H9 (cell line): ENCODE data around the gene ERVK3-1. TPM values are rescaled to one million over a fixed set of nuclear protein-coding genes. Genes with fewer than 3 reads are reported as not detected.

Source experiments
- DNase-seq: peaks from one replicate; pipeline ENCODE4 v3.0.0-alpha.2; 2017
- H2AFZ ChIP-seq: one replicate; pipeline ENCODE4 v1.6.1; 2013; ENCODE audit warnings: mild to moderate bottlenecking, low read length, control low read depth, moderate library complexity
- H2AK5ac ChIP-seq: 2 replicates; pipeline ENCODE4 v1.6.1; 2013; ENCODE audit warnings: low read length, control low read depth, mixed read lengths; ENCODE audit not compliant: insufficient read length
- H2BK120ac ChIP-seq: one replicate; pipeline ENCODE4 v1.6.1; 2013; ENCODE audit warnings: low read depth, mild to moderate bottlenecking, low read length, control low read depth, inconsistent platforms; ENCODE audit not compliant: poor library complexity, severe bottlenecking
- H2BK12ac ChIP-seq: 2 replicates; pipeline ENCODE4 v1.6.1; 2013; ENCODE audit warnings: low read length, control low read depth, mixed read lengths, low read depth; ENCODE audit not compliant: insufficient read length
- H2BK15ac ChIP-seq: 2 replicates; pipeline ENCODE4 v1.6.1; 2013; ENCODE audit warnings: low read depth, low read length, control low read depth
- H2BK20ac ChIP-seq: one replicate; pipeline ENCODE4 v1.6.1; 2013; ENCODE audit warnings: low read depth, mild to moderate bottlenecking, low read length, control low read depth, inconsistent platforms; ENCODE audit not compliant: poor library complexity, severe bottlenecking
- H2BK5ac ChIP-seq: 2 replicates; pipeline ENCODE4 v1.6.1; 2013; ENCODE audit warnings: low read length, control low read depth, mixed read lengths; ENCODE audit not compliant: insufficient read length
- H3K14ac ChIP-seq: 2 replicates; pipeline ENCODE4 v1.6.1; 2013; ENCODE audit warnings: low read length, control low read depth; ENCODE audit not compliant: insufficient read depth
- H3K18ac ChIP-seq: 2 replicates; pipeline ENCODE4 v1.6.1; 2013; ENCODE audit warnings: low read depth, mild to moderate bottlenecking, mixed read lengths, low read length, control low read depth; ENCODE audit not compliant: insufficient read length
- H3K23ac ChIP-seq: 2 replicates; pipeline ENCODE4 v1.6.1; 2013; ENCODE audit warnings: low read length, control low read depth, mixed read lengths, low read depth; ENCODE audit not compliant: insufficient read length
- H3K23me2 ChIP-seq: 2 replicates; pipeline ENCODE4 v1.6.1; 2013; ENCODE audit warnings: low read depth, mild to moderate bottlenecking, mixed read lengths, low read length, control low read depth; ENCODE audit not compliant: insufficient read length, poor library complexity, severe bottlenecking
- H3K27ac ChIP-seq: 2 replicates; pipeline ENCODE4 v1.5.1; 2013; ENCODE audit warnings: low read length, control low read depth, mixed read lengths, low read depth; ENCODE audit not compliant: insufficient read length
- H3K27me3 ChIP-seq: 2 replicates; pipeline ENCODE4 v1.6.1; 2013; ENCODE audit warnings: low read length, control low read depth, inconsistent platforms; ENCODE audit not compliant: insufficient read depth
- H3K4ac ChIP-seq: 2 replicates; pipeline ENCODE4 v1.6.1; 2013; ENCODE audit warnings: low read depth, mild to moderate bottlenecking, control low read depth, inconsistent platforms, low read length, moderate library complexity
- H3K4me1 ChIP-seq: 2 replicates; pipeline ENCODE4 v1.6.1; 2013; ENCODE audit warnings: low read length, control low read depth, inconsistent platforms; ENCODE audit not compliant: insufficient read depth
- H3K4me2 ChIP-seq: 2 replicates; pipeline ENCODE4 v1.6.1; 2013; ENCODE audit warnings: low read length, control low read depth, mixed read lengths; ENCODE audit not compliant: insufficient read length, insufficient read depth
- H3K56ac ChIP-seq: 2 replicates; pipeline ENCODE4 v1.6.1; 2013; ENCODE audit warnings: low read depth, mild to moderate bottlenecking, mixed read lengths, low read length, control low read depth; ENCODE audit not compliant: insufficient read length
- H3K79me1 ChIP-seq: 2 replicates; pipeline ENCODE4 v1.6.1; 2013; ENCODE audit warnings: low read depth, mild to moderate bottlenecking, moderate library complexity, low read length, control low read depth, inconsistent platforms; ENCODE audit not compliant: insufficient read depth, poor library complexity, severe bottlenecking
- H3K79me2 ChIP-seq: 2 replicates; pipeline ENCODE4 v1.6.1; 2013; ENCODE audit warnings: low read length, control low read depth, inconsistent platforms; ENCODE audit not compliant: insufficient read depth
- H3K9ac ChIP-seq: 2 replicates; pipeline ENCODE4 v1.6.1; 2013; ENCODE audit warnings: low read length, control low read depth, mixed read lengths; ENCODE audit not compliant: insufficient read length; ENCODE audit errors: extremely low read depth
- H3K9me3 ChIP-seq: one replicate; pipeline ENCODE4 v1.6.1; 2013; ENCODE audit warnings: low read depth, low read length, inconsistent platforms; ENCODE audit not compliant: control insufficient read depth
- H3T11ph ChIP-seq: one replicate; pipeline ENCODE4 v1.6.1; 2013; ENCODE audit warnings: mild to moderate bottlenecking, low read length, control low read depth, inconsistent platforms
- H4K20me1 ChIP-seq: one replicate; pipeline ENCODE4 v1.6.1; 2013; ENCODE audit not compliant: control insufficient read depth, insufficient read length, insufficient read depth
- H4K5ac ChIP-seq: 2 replicates; pipeline ENCODE4 v1.6.1; 2013; ENCODE audit warnings: low read depth, mild to moderate bottlenecking, mixed read lengths, low read length, control low read depth; ENCODE audit not compliant: insufficient read length
- H4K8ac ChIP-seq: replicated peaks from 2 replicates; pipeline ENCODE4 v1.6.1; 2013; ENCODE audit warnings: low read length, control low read depth, mixed read lengths, low read depth; ENCODE audit not compliant: insufficient read length
- H4K91ac ChIP-seq: 2 replicates; pipeline ENCODE4 v1.6.1; 2013; ENCODE audit warnings: low read depth, mild to moderate bottlenecking, moderate library complexity, mixed read lengths, low read length, control low read depth; ENCODE audit not compliant: insufficient read length
- H3K27ac Mint-ChIP-seq, 3 experiments: 2 replicates in 2 of 3; 3 replicates in 1 of 3; pipeline ENCODE4 v1.8.0; 2020 to 2021; ENCODE audit warnings: mixed read lengths in 3 of 3, mild to moderate bottlenecking in 1 of 3, moderate library complexity in 1 of 3
- H3K27me3 Mint-ChIP-seq: 2 replicates; pipeline ENCODE4 v1.8.0; 2021; ENCODE audit warnings: low read depth, mild to moderate bottlenecking, moderate library complexity, mixed read lengths
- H3K36me3 Mint-ChIP-seq, 3 experiments: 2 replicates in 2 of 3; 3 replicates in 1 of 3; pipeline ENCODE4 v1.8.0; 2020 to 2021; ENCODE audit warnings: low read depth in 3 of 3, mixed read lengths in 3 of 3; ENCODE audit not compliant: insufficient read depth in 1 of 3
- H3K4me1 Mint-ChIP-seq, 2 experiments: 2 replicates each; pipeline ENCODE4 v1.8.0; 2020; ENCODE audit warnings: mixed read lengths in 2 of 2
- H3K4me3 Mint-ChIP-seq, 2 experiments: 2 replicates in 1 of 2; 3 replicates in 1 of 2; pipeline ENCODE4 v1.8.0; 2020 to 2021; ENCODE audit warnings: mild to moderate bottlenecking in 2 of 2, mixed read lengths in 2 of 2, moderate library complexity in 1 of 2
- H3K9me3 Mint-ChIP-seq, 2 experiments: 2 replicates in 1 of 2; 3 replicates in 1 of 2; pipeline ENCODE4 v1.8.0; 2020; ENCODE audit warnings: mild to moderate bottlenecking in 2 of 2, mixed read lengths in 2 of 2, moderate library complexity in 1 of 2
- CTCF ChIP-seq: fragments of 200-600 bp; sonication (generic); conservative IDR thresholded peaks from 3 replicates; pipeline ENCODE4 v1.8.0; 2021; ENCODE audit warnings: antibody characterized with exemption, mild to moderate bottlenecking
- WGBS: extraction: QIAGEN DNeasy Blood & Tissue Kit; methylation state at CpG from one replicate; pipeline ENCODE4 v1.1.7; 2013; ENCODE audit warnings: missing lambda C conversion rate, low lambda C conversion rate, mixed read lengths; ENCODE audit not compliant: insufficient read length; ENCODE audit errors: extremely low coverage; 5-methylcytosine and 5-hydroxymethylcytosine counted together
- total RNA-seq: library from RNA; stranded (reverse); gene quantifications from 2 replicates; pipeline ENCODE4 v1.2.1, GENCODE V29; 2021

Gene ERVK3-1
- total RNA-seq, 1 experiment from 2014 or later = 43.7 TPM

GRCh38 chr19:58361900-58362271, 56.7 kb downstream of the ERVK3-1 start:
- H2BK12ac ChIP-seq = no peak overlapping the region
- peak overlapping the region; percentile 62 for H3K4me2 ChIP-seq
- no peaks in the 10 kb centered on the region for H3K9me3 ChIP-seq
- DNase-seq = no peak
- H3K14ac ChIP-seq = peak overlapping the region; percentile 92
- no peaks in the 10 kb centered on the region for H4K20me1 ChIP-seq
- peaks cover 5% of the 10 kb centered on the region for H3K23me2 ChIP-seq
- H3K23ac ChIP-seq = no peak overlapping the region
- no peaks in the 10 kb centered on the region for H3K27me3 ChIP-seq
- H3K18ac ChIP-seq = peak overlapping the region; percentile 83
- H2BK120ac ChIP-seq = no peak overlapping the region
- H3T11ph ChIP-seq = no peak overlapping the region
- no peak overlapping the region for H2BK5ac ChIP-seq
- no peak overlapping the region for H2AK5ac ChIP-seq
- H2BK20ac ChIP-seq = no peak overlapping the region
- TF ChIP-seq CTCF = no peak; the same call in 2 of the 3 replicates
- no peaks in the 10 kb centered on the region for H3K79me2 ChIP-seq
- H3K4ac ChIP-seq = no peak overlapping the region
- no peaks in the 10 kb centered on the region for H3K79me1 ChIP-seq
- H3K4me1 ChIP-seq = no peaks in the 10 kb centered on the region
- no peak overlapping the region for H2BK15ac ChIP-seq
- Mint-ChIP-seq H3K4me3 (peak overlapping the region; percentile 91 to 98), H3K36me3 (no peaks in the 10 kb centered on the region), H3K27me3 (no peaks in the 10 kb centered on the region), H3K9me3 (no peaks in the 10 kb centered on the region), H3K27ac (peak overlapping the region; percentile 97 to 99 (median 98)), H3K4me1 (peaks cover 0 to 8% of the 10 kb centered on the region in 2 experiments; a peak in 3 of 4 replicates)
- no peak overlapping the region for H3K56ac ChIP-seq
- H4K5ac ChIP-seq = peak overlapping the region; percentile 30
- H4K91ac ChIP-seq = no peak overlapping the region
- no peak overlapping the region for H4K8ac ChIP-seq
- peak overlapping the region; percentile 43 for H3K27ac ChIP-seq
- no peak overlapping the region for H2AFZ ChIP-seq
- peak overlapping the region; percentile 94 for H3K9ac ChIP-seq
- no CpG with 5 or more reads among the region's 28 CpGs for WGBS
